ENCODE results near the gene RABGGTA. TPM values are rescaled to one million over a fixed set of nuclear protein-coding genes. Genes with fewer than 3 reads are reported as not detected.
"Not testable (repeated sequence)": the region's sequence is repeated elsewhere in the genome, so short reads cannot be mapped to it uniquely, and the experiment has no call there.

Gene RABGGTA
- total RNA-seq, 1 experiment from 2014 or later, result 25.6 TPM

DNA sequence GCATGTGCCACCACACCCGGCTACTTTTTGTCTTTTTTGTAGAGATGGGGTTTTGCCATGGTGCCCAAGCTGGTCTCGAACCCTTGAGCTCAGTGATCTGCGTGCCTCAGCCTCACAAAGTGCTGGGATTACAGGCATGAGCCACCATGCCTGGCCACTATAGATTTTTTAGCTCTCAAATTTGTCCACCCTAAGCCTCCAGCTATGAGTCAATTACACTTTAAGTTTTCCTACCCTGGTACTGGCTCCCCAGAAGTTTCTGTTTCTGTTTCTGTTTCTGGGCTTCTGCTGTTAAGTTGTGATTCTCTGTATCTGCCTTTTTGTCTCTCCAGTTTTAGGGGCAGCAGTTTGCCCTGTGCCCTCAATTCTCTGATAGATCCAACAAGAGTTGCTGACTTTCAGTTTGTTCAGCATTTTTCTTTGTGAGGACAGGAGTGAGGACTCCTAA is 24.6 kb downstream of the RABGGTA start:
- no CpG with 5 or more reads among the region's 3 CpGs for WGBS (ENCODE audit: extremely low coverage, insufficient read length, low lambda C conversion rate)
- Histone ChIP-seq H3K27ac (ENCODE audit: insufficient read length, low read depth, low read length) (no peak overlapping the region), H3K27me3 (ENCODE audit: insufficient read depth, low read length) (no peaks in the 10 kb centered on the region), H4K91ac (ENCODE audit: insufficient read length, low read depth, low read length) (no peak overlapping the region), H3K23me2 (ENCODE audit: insufficient read length, low read depth, low read length, poor library complexity, severe bottlenecking) (peaks cover 3% of the 10 kb centered on the region), H3K4ac (ENCODE audit: low read depth, low read length) (no peak overlapping the region), H2BK12ac (ENCODE audit: insufficient read length, low read depth, low read length) (no peak overlapping the region), H3K9me3 (ENCODE audit: control insufficient read depth, low read depth, low read length) (no peaks in the 10 kb centered on the region), H3K79me1 (ENCODE audit: insufficient read depth, low read depth, low read length, poor library complexity, severe bottlenecking) (no peaks in the 10 kb centered on the region), H2BK5ac (ENCODE audit: insufficient read length, low read length) (no peak overlapping the region), H2AFZ (ENCODE audit: low read length) (no peak overlapping the region), H2BK20ac (ENCODE audit: low read depth, low read length, poor library complexity, severe bottlenecking) (no peak overlapping the region), H2BK15ac (ENCODE audit: low read depth, low read length) (no peak overlapping the region), H3T11ph (ENCODE audit: low read length) (no peak overlapping the region), H2AK5ac (ENCODE audit: insufficient read length, low read length) (no peak overlapping the region), H3K4me2 (ENCODE audit: insufficient read depth, insufficient read length, low read length) (no peak overlapping the region), H2BK120ac (ENCODE audit: low read depth, low read length, poor library complexity, severe bottlenecking) (no peak overlapping the region), H3K23ac (ENCODE audit: insufficient read length, low read depth, low read length) (no peak overlapping the region), H3K14ac (ENCODE audit: insufficient read depth, low read length) (no peak overlapping the region), H3K4me1 (ENCODE audit: insufficient read depth, low read length) (no peaks in the 10 kb centered on the region), H3K56ac (ENCODE audit: insufficient read length, low read depth, low read length) (no peak overlapping the region), H3K9ac (ENCODE audit: extremely low read depth, insufficient read length, low read length) (no peak overlapping the region), H4K5ac (ENCODE audit: insufficient read length, low read depth, low read length) (no peak overlapping the region), H4K8ac (replicated peaks; ENCODE audit: insufficient read length, low read depth, low read length) (no peak overlapping the region), H3K79me2 (ENCODE audit: insufficient read depth, low read length) (no peaks in the 10 kb centered on the region), H4K20me1 (ENCODE audit: control insufficient read depth, insufficient read depth, insufficient read length) (no peaks in the 10 kb centered on the region), H3K18ac (ENCODE audit: insufficient read length, low read depth, low read length) (no peak overlapping the region)
- peaks cover 9% of the 10 kb centered on the region in 2 experiments for H3K4me1 Mint-ChIP-seq
- no peak for DNase-seq
- H3K27me3 Mint-ChIP-seq (ENCODE audit: low read depth), result peaks cover 8% of the 10 kb centered on the region; the same call in 1 of the 2 replicates
- no peak overlapping the region for H3K4me3 Mint-ChIP-seq
- no peaks in the 10 kb centered on the region; a peak in 2 of 7 replicates for H3K36me3 Mint-ChIP-seq (ENCODE audit: insufficient read depth in 1 of 3, low read depth in 3 of 3)
- no peaks in the 10 kb centered on the region for H3K9me3 Mint-ChIP-seq
- no peak overlapping the region; a peak in 1 of 7 replicates for H3K27ac Mint-ChIP-seq
- no peak for TF ChIP-seq CTCF (conservative IDR thresholded peaks at IDR 0.05)

DNA sequence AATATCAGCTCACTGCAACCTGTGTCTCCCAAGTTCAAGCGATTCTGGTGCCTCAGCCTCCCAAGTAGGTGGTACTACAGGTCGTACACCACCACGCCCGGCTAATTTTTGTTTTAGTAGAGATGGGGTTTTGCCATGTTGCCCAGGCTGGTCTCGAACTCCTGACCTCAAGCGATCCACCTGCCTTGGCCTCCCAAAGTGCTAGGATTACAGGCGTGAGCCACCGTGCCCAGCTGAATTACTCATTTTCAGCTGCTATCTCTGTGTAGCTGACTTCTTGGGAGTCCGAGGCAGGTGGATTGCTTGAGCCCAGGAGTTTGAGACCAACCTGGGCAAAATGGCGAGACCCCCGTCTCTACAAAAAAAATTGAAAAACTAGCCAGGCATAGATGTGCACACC is 26.0 kb downstream of the RABGGTA start:
- not testable (repeated sequence) for H3K14ac ChIP-seq (ENCODE audit: insufficient read depth, low read length); H3K27ac Mint-ChIP-seq; H3K4ac ChIP-seq (ENCODE audit: low read depth, low read length); H4K20me1 ChIP-seq (ENCODE audit: control insufficient read depth, insufficient read depth, insufficient read length); H3K27me3 Mint-ChIP-seq (ENCODE audit: low read depth); H3K18ac ChIP-seq (ENCODE audit: insufficient read length, low read depth, low read length); H3K27me3 ChIP-seq (ENCODE audit: insufficient read depth, low read length); H3T11ph ChIP-seq (ENCODE audit: low read length); H2BK20ac ChIP-seq (ENCODE audit: low read depth, low read length, poor library complexity, severe bottlenecking); H3K27ac ChIP-seq (ENCODE audit: insufficient read length, low read depth, low read length); H3K79me1 ChIP-seq (ENCODE audit: insufficient read depth, low read depth, low read length, poor library complexity, severe bottlenecking); H3K23me2 ChIP-seq (ENCODE audit: insufficient read length, low read depth, low read length, poor library complexity, severe bottlenecking); H3K4me1 ChIP-seq (ENCODE audit: insufficient read depth, low read length); H2BK5ac ChIP-seq (ENCODE audit: insufficient read length, low read length); H4K91ac ChIP-seq (ENCODE audit: insufficient read length, low read depth, low read length); H3K36me3 Mint-ChIP-seq (ENCODE audit: insufficient read depth in 1 of 3, low read depth in 3 of 3); H2BK12ac ChIP-seq (ENCODE audit: insufficient read length, low read depth, low read length); DNase-seq; H2AK5ac ChIP-seq (ENCODE audit: insufficient read length, low read length); H3K9me3 ChIP-seq (ENCODE audit: control insufficient read depth, low read depth, low read length); H3K4me2 ChIP-seq (ENCODE audit: insufficient read depth, insufficient read length, low read length); H3K9ac ChIP-seq (ENCODE audit: extremely low read depth, insufficient read length, low read length); H2BK120ac ChIP-seq (ENCODE audit: low read depth, low read length, poor library complexity, severe bottlenecking); H2AFZ ChIP-seq (ENCODE audit: low read length); H3K79me2 ChIP-seq (ENCODE audit: insufficient read depth, low read length); H3K23ac ChIP-seq (ENCODE audit: insufficient read length, low read depth, low read length); H4K5ac ChIP-seq (ENCODE audit: insufficient read length, low read depth, low read length); H3K9me3 Mint-ChIP-seq; H4K8ac ChIP-seq (replicated peaks; ENCODE audit: insufficient read length, low read depth, low read length); H2BK15ac ChIP-seq (ENCODE audit: low read depth, low read length); H3K4me3 Mint-ChIP-seq; H3K56ac ChIP-seq (ENCODE audit: insufficient read length, low read depth, low read length)
- WGBS (ENCODE audit: extremely low coverage, insufficient read length, low lambda C conversion rate), result no CpG with 5 or more reads among the region's 11 CpGs
- H3K4me1 Mint-ChIP-seq, result peaks cover 11 to 12% of the 10 kb centered on the region in 2 experiments

Data from H9 (cell line).